Progenitor cell of endocrine pancreas (in vitro differentiated cells): ENCODE measurements around the gene HOOK2. TPM values are rescaled to one million over a fixed set of nuclear protein-coding genes. Genes with fewer than 3 reads are reported as not detected.

Source experiments
- DNase-seq: peaks from one replicate; pipeline ENCODE4 v3.0.0; 2021; ENCODE audit warnings: low spot score; ENCODE audit not compliant: unreplicated experiment
- H3K27ac Mint-ChIP-seq: 2 replicates; pipeline ENCODE4 v1.8.0; 2021; ENCODE audit warnings: mild to moderate bottlenecking, moderate library complexity, mixed read lengths
- H3K27me3 Mint-ChIP-seq: 2 replicates; pipeline ENCODE4 v1.8.0; 2021; ENCODE audit warnings: mixed read lengths
- H3K36me3 Mint-ChIP-seq: 2 replicates; pipeline ENCODE4 v1.8.0; 2022; ENCODE audit warnings: mixed read lengths; ENCODE audit not compliant: insufficient read depth
- H3K4me1 Mint-ChIP-seq: 2 replicates; pipeline ENCODE4 v1.8.0; 2021; ENCODE audit warnings: low read depth, mixed read lengths
- H3K4me3 Mint-ChIP-seq: 2 replicates; pipeline ENCODE4 v1.8.0; 2021; ENCODE audit warnings: low read depth, mild to moderate bottlenecking, moderate library complexity, mixed read lengths
- H3K9me3 Mint-ChIP-seq: 2 replicates; pipeline ENCODE4 v1.8.0; 2021; ENCODE audit warnings: low read depth, mixed read lengths
- total RNA-seq: library from RNA; stranded (reverse); gene quantifications from 2 replicates; pipeline ENCODE4 v1.2.1, GENCODE V29; 2021
- TF ChIP-seq, protein P1 (sequence below): fragments of 200-600 bp; sonication (generic); IDR thresholded peaks from one replicate; pipeline ENCODE4 v1.5.0; 2021; ENCODE audit warnings: antibody characterized with exemption, mild to moderate bottlenecking; ENCODE audit not compliant: unreplicated experiment

The HOOK2 gene
- total RNA-seq, 1 donor from 2014 or later: 115 TPM

DNA sequence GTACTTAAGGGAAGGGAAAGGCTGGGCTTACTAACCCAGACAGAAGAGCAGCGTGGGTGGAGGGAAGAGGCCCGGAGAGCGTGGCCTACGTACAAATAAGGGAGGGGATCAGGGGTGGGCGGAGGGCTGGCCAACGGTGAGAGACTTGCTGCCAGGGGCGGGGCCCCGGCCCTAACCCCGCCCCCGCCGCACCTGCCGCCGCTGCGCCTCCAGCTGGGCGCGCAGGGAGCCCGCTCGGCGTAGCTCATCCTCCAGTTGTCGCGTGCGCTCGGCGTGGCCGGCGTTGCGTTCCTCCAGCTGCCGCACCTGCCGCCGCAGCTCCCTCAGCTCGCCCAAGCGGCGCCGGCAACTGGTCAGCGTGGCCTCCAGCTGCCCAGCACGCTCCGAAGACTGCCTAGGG is 5.7 kb downstream of the HOOK2 start:
- no peak for DNase-seq
- Mint-ChIP-seq H3K9me3 (no peaks in the 10 kb centered on the region), H3K4me1 (peaks cover 6% of the 10 kb centered on the region), H3K27ac (no peak overlapping the region), H3K27me3 (no peaks in the 10 kb centered on the region), H3K4me3 (no peak overlapping the region), H3K36me3 (peaks cover 18% of the 10 kb centered on the region)
- TF ChIP-seq, protein P1, sequence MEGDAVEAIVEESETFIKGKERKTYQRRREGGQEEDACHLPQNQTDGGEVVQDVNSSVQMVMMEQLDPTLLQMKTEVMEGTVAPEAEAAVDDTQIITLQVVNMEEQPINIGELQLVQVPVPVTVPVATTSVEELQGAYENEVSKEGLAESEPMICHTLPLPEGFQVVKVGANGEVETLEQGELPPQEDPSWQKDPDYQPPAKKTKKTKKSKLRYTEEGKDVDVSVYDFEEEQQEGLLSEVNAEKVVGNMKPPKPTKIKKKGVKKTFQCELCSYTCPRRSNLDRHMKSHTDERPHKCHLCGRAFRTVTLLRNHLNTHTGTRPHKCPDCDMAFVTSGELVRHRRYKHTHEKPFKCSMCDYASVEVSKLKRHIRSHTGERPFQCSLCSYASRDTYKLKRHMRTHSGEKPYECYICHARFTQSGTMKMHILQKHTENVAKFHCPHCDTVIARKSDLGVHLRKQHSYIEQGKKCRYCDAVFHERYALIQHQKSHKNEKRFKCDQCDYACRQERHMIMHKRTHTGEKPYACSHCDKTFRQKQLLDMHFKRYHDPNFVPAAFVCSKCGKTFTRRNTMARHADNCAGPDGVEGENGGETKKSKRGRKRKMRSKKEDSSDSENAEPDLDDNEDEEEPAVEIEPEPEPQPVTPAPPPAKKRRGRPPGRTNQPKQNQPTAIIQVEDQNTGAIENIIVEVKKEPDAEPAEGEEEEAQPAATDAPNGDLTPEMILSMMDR: peak; percentile 17

DNA sequence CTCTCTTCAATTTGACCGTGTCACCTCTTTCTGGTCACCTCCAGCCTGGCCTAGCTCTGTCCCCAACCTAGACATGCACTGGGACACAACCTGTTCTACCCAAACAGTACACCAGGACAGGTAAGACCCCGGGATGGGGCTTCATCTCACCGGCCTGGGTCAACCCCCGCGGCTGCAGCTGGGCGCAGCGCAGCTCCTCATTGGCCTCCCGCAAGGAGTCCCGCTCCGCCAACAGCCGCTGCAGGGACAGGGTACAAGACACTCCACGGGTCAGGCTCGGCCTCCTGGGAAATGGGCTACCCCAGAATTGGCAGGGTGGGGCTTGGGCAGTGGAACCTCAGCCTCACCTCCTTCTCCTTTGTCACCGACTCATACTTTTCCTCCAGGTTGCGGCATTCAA is 7.7 kb downstream of the HOOK2 start:
- H3K4me1 Mint-ChIP-seq: peaks cover 2% of the 10 kb centered on the region
- no peaks in the 10 kb centered on the region for H3K27me3 Mint-ChIP-seq
- TF ChIP-seq, protein P1: no peak
- no peak overlapping the region for H3K4me3 Mint-ChIP-seq
- no peaks in the 10 kb centered on the region for H3K9me3 Mint-ChIP-seq
- DNase-seq: no peak
- peaks cover 18% of the 10 kb centered on the region for H3K36me3 Mint-ChIP-seq
- no peak overlapping the region for H3K27ac Mint-ChIP-seq

GRCh38 chr19:12767150-12767549 is 8.2 kb downstream of the HOOK2 start:
- H3K9me3 Mint-ChIP-seq: no peaks in the 10 kb centered on the region
- H3K4me3 Mint-ChIP-seq: no peak overlapping the region
- no peaks in the 10 kb centered on the region for H3K27me3 Mint-ChIP-seq
- peaks cover 18% of the 10 kb centered on the region for H3K36me3 Mint-ChIP-seq
- no peak overlapping the region for H3K27ac Mint-ChIP-seq
- TF ChIP-seq, protein P1: no peak
- peaks cover 2% of the 10 kb centered on the region for H3K4me1 Mint-ChIP-seq
- DNase-seq: no peak

DNA sequence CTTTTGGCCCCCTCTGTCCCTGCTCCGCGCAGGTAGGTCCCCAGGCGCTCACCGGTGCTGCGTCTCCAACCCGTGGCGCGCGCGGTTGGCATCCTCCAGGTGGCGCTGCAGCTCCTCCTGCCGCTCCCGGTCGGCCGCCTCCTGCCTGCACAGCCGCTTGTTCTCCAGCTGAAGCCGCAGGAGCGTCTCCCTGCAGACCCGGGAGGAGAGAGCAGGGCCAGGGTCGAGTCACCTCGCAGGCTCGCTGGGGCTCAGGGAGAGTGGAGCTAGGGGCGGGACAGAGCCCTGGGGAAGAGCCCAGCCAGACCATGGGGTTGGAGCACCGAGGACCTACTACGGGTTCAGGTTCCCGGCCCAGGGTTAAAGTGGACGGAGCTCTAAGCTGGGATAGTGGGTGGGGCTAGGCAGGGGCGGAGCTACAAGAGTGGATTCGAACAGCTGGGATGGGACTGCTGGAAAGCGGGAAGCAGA is 9.3 kb downstream of the HOOK2 start:
- Mint-ChIP-seq H3K4me3 (peak overlapping the region; percentile 55), H3K9me3 (no peaks in the 10 kb centered on the region), H3K36me3 (peaks cover 18% of the 10 kb centered on the region), H3K4me1 (peaks cover 2% of the 10 kb centered on the region), H3K27me3 (no peaks in the 10 kb centered on the region), H3K27ac (no peak overlapping the region)
- peak; percentile 70 for DNase-seq
- TF ChIP-seq, protein P1: peak; percentile 72

- TF ChIP-seq, protein P1: no peak
- no peak for DNase-seq
- Mint-ChIP-seq H3K27ac (no peak overlapping the region), H3K4me1 (peaks cover 2% of the 10 kb centered on the region), H3K4me3 (no peak overlapping the region), H3K36me3 (peaks cover 21% of the 10 kb centered on the region), H3K27me3 (no peaks in the 10 kb centered on the region), H3K9me3 (no peaks in the 10 kb centered on the region)
Measured at GRCh38 chr19:12764698-12765097, 10.7 kb downstream of the HOOK2 start.
